ENCODE measurements around the gene DDX27.

DDX27 gene

GRCh38 chr20:49252556-49253350, 33.5 kb downstream of the DDX27 start:
- DNase-seq: no peak

GRCh38 chr20:49256261-49256660, 37.0 kb downstream of the DDX27 start:
- no peak for DNase-seq

- DNase-seq: no peak
Measured at GRCh38 chr20:49259284-49259683, 40.1 kb downstream of the DDX27 start.

- DNase-seq: no peak
Measured at GRCh38 chr20:49259799-49260198, 40.6 kb downstream of the DDX27 start.

- DNase-seq: no peak
Measured at GRCh38 chr20:49260218-49260617, 41.0 kb downstream of the DDX27 start.

- DNase-seq: no peak
Measured at GRCh38 chr20:49261173-49261572, 42.0 kb downstream of the DDX27 start.

GRCh38 chr20:49262444-49262843, 43.2 kb downstream of the DDX27 start:
- DNase-seq: no peak

- DNase-seq: no peak
Measured at GRCh38 chr20:49267327-49267726, 48.1 kb downstream of the DDX27 start.

- no peak for DNase-seq
Measured at GRCh38 chr20:49268600-49269365, 49.6 kb downstream of the DDX27 start.

- no peak for DNase-seq
Measured at GRCh38 chr20:49270177-49270576, 51.0 kb downstream of the DDX27 start.

- DNase-seq: no peak
Measured at GRCh38 chr20:49270736-49271135, 51.5 kb downstream of the DDX27 start.

- DNase-seq: no peak
Measured at GRCh38 chr20:49272654-49273053, 53.4 kb downstream of the DDX27 start.

GRCh38 chr20:49273696-49274277, 54.6 kb downstream of the DDX27 start:
- no peak for DNase-seq

- no peak for DNase-seq
Measured at GRCh38 chr20:49275216-49275615, 56.0 kb downstream of the DDX27 start.

GRCh38 chr20:49275636-49276035, 56.4 kb downstream of the DDX27 start:
- peak in 1 of 2 experiments; percentile 46 for DNase-seq

GRCh38 chr20:49276161-49276960, 57.1 kb downstream of the DDX27 start:
- peak; percentile 18 to 68 for DNase-seq

GRCh38 chr20:49276961-49277785, 58.0 kb downstream of the DDX27 start:
- DNase-seq: no peak

GRCh38 chr20:49277786-49278035, 58.5 kb downstream of the DDX27 start:
- DNase-seq: no peak

- DNase-seq: peak; percentile 96 to 97
Measured at GRCh38 chr20:49278036-49278817, 59.0 kb downstream of the DDX27 start, which contains the start of gene ZNFX1. TSS of gene ZNFX1 (minus strand) at chr20:49278057. CDS start at chr20:49275839, 2,218 bp downstream.

- no peak for DNase-seq
Measured at GRCh38 chr20:49278818-49279676, 59.8 kb downstream of the DDX27 start.
